H9 (cell line): ENCODE data around the gene GTF2H3. TPM values are rescaled to one million over a fixed set of nuclear protein-coding genes. Genes with fewer than 3 reads are reported as not detected.

Experiments
- DNase-seq: peaks from one replicate; pipeline ENCODE4 v3.0.0-alpha.2; 2017
- H2AFZ ChIP-seq: one replicate; pipeline ENCODE4 v1.6.1; 2013; ENCODE audit warnings: mild to moderate bottlenecking, low read length, control low read depth, moderate library complexity
- H2AK5ac ChIP-seq: 2 replicates; pipeline ENCODE4 v1.6.1; 2013; ENCODE audit warnings: low read length, control low read depth, mixed read lengths; ENCODE audit not compliant: insufficient read length
- H2BK120ac ChIP-seq: one replicate; pipeline ENCODE4 v1.6.1; 2013; ENCODE audit warnings: low read depth, mild to moderate bottlenecking, low read length, control low read depth, inconsistent platforms; ENCODE audit not compliant: poor library complexity, severe bottlenecking
- H2BK12ac ChIP-seq: 2 replicates; pipeline ENCODE4 v1.6.1; 2013; ENCODE audit warnings: low read length, control low read depth, mixed read lengths, low read depth; ENCODE audit not compliant: insufficient read length
- H2BK15ac ChIP-seq: 2 replicates; pipeline ENCODE4 v1.6.1; 2013; ENCODE audit warnings: low read depth, low read length, control low read depth
- H2BK20ac ChIP-seq: one replicate; pipeline ENCODE4 v1.6.1; 2013; ENCODE audit warnings: low read depth, mild to moderate bottlenecking, low read length, control low read depth, inconsistent platforms; ENCODE audit not compliant: poor library complexity, severe bottlenecking
- H2BK5ac ChIP-seq: 2 replicates; pipeline ENCODE4 v1.6.1; 2013; ENCODE audit warnings: low read length, control low read depth, mixed read lengths; ENCODE audit not compliant: insufficient read length
- H3K14ac ChIP-seq: 2 replicates; pipeline ENCODE4 v1.6.1; 2013; ENCODE audit warnings: low read length, control low read depth; ENCODE audit not compliant: insufficient read depth
- H3K18ac ChIP-seq: 2 replicates; pipeline ENCODE4 v1.6.1; 2013; ENCODE audit warnings: low read depth, mild to moderate bottlenecking, mixed read lengths, low read length, control low read depth; ENCODE audit not compliant: insufficient read length
- H3K23ac ChIP-seq: 2 replicates; pipeline ENCODE4 v1.6.1; 2013; ENCODE audit warnings: low read length, control low read depth, mixed read lengths, low read depth; ENCODE audit not compliant: insufficient read length
- H3K23me2 ChIP-seq: 2 replicates; pipeline ENCODE4 v1.6.1; 2013; ENCODE audit warnings: low read depth, mild to moderate bottlenecking, mixed read lengths, low read length, control low read depth; ENCODE audit not compliant: insufficient read length, poor library complexity, severe bottlenecking
- H3K27ac ChIP-seq: 2 replicates; pipeline ENCODE4 v1.5.1; 2013; ENCODE audit warnings: low read length, control low read depth, mixed read lengths, low read depth; ENCODE audit not compliant: insufficient read length
- H3K27me3 ChIP-seq: 2 replicates; pipeline ENCODE4 v1.6.1; 2013; ENCODE audit warnings: low read length, control low read depth, inconsistent platforms; ENCODE audit not compliant: insufficient read depth
- H3K4ac ChIP-seq: 2 replicates; pipeline ENCODE4 v1.6.1; 2013; ENCODE audit warnings: low read depth, mild to moderate bottlenecking, control low read depth, inconsistent platforms, low read length, moderate library complexity
- H3K4me1 ChIP-seq: 2 replicates; pipeline ENCODE4 v1.6.1; 2013; ENCODE audit warnings: low read length, control low read depth, inconsistent platforms; ENCODE audit not compliant: insufficient read depth
- H3K4me2 ChIP-seq: 2 replicates; pipeline ENCODE4 v1.6.1; 2013; ENCODE audit warnings: low read length, control low read depth, mixed read lengths; ENCODE audit not compliant: insufficient read length, insufficient read depth
- H3K56ac ChIP-seq: 2 replicates; pipeline ENCODE4 v1.6.1; 2013; ENCODE audit warnings: low read depth, mild to moderate bottlenecking, mixed read lengths, low read length, control low read depth; ENCODE audit not compliant: insufficient read length
- H3K79me1 ChIP-seq: 2 replicates; pipeline ENCODE4 v1.6.1; 2013; ENCODE audit warnings: low read depth, mild to moderate bottlenecking, moderate library complexity, low read length, control low read depth, inconsistent platforms; ENCODE audit not compliant: insufficient read depth, poor library complexity, severe bottlenecking
- H3K79me2 ChIP-seq: 2 replicates; pipeline ENCODE4 v1.6.1; 2013; ENCODE audit warnings: low read length, control low read depth, inconsistent platforms; ENCODE audit not compliant: insufficient read depth
- H3K9ac ChIP-seq: 2 replicates; pipeline ENCODE4 v1.6.1; 2013; ENCODE audit warnings: low read length, control low read depth, mixed read lengths; ENCODE audit not compliant: insufficient read length; ENCODE audit errors: extremely low read depth
- H3K9me3 ChIP-seq: one replicate; pipeline ENCODE4 v1.6.1; 2013; ENCODE audit warnings: low read depth, low read length, inconsistent platforms; ENCODE audit not compliant: control insufficient read depth
- H3T11ph ChIP-seq: one replicate; pipeline ENCODE4 v1.6.1; 2013; ENCODE audit warnings: mild to moderate bottlenecking, low read length, control low read depth, inconsistent platforms
- H4K20me1 ChIP-seq: one replicate; pipeline ENCODE4 v1.6.1; 2013; ENCODE audit not compliant: control insufficient read depth, insufficient read length, insufficient read depth
- H4K5ac ChIP-seq: 2 replicates; pipeline ENCODE4 v1.6.1; 2013; ENCODE audit warnings: low read depth, mild to moderate bottlenecking, mixed read lengths, low read length, control low read depth; ENCODE audit not compliant: insufficient read length
- H4K8ac ChIP-seq: replicated peaks from 2 replicates; pipeline ENCODE4 v1.6.1; 2013; ENCODE audit warnings: low read length, control low read depth, mixed read lengths, low read depth; ENCODE audit not compliant: insufficient read length
- H4K91ac ChIP-seq: 2 replicates; pipeline ENCODE4 v1.6.1; 2013; ENCODE audit warnings: low read depth, mild to moderate bottlenecking, moderate library complexity, mixed read lengths, low read length, control low read depth; ENCODE audit not compliant: insufficient read length
- H3K27ac Mint-ChIP-seq, 3 experiments: 2 replicates in 2 of 3; 3 replicates in 1 of 3; pipeline ENCODE4 v1.8.0; 2020 to 2021; ENCODE audit warnings: mixed read lengths in 3 of 3, mild to moderate bottlenecking in 1 of 3, moderate library complexity in 1 of 3
- H3K27me3 Mint-ChIP-seq: 2 replicates; pipeline ENCODE4 v1.8.0; 2021; ENCODE audit warnings: low read depth, mild to moderate bottlenecking, moderate library complexity, mixed read lengths
- H3K36me3 Mint-ChIP-seq, 3 experiments: 2 replicates in 2 of 3; 3 replicates in 1 of 3; pipeline ENCODE4 v1.8.0; 2020 to 2021; ENCODE audit warnings: low read depth in 3 of 3, mixed read lengths in 3 of 3; ENCODE audit not compliant: insufficient read depth in 1 of 3
- H3K4me1 Mint-ChIP-seq, 2 experiments: 2 replicates each; pipeline ENCODE4 v1.8.0; 2020; ENCODE audit warnings: mixed read lengths in 2 of 2
- H3K4me3 Mint-ChIP-seq, 2 experiments: 2 replicates in 1 of 2; 3 replicates in 1 of 2; pipeline ENCODE4 v1.8.0; 2020 to 2021; ENCODE audit warnings: mild to moderate bottlenecking in 2 of 2, mixed read lengths in 2 of 2, moderate library complexity in 1 of 2
- H3K9me3 Mint-ChIP-seq, 2 experiments: 2 replicates in 1 of 2; 3 replicates in 1 of 2; pipeline ENCODE4 v1.8.0; 2020; ENCODE audit warnings: mild to moderate bottlenecking in 2 of 2, mixed read lengths in 2 of 2, moderate library complexity in 1 of 2
- CTCF ChIP-seq: fragments of 200-600 bp; sonication (generic); conservative IDR thresholded peaks from 3 replicates; pipeline ENCODE4 v1.8.0; 2021; ENCODE audit warnings: antibody characterized with exemption, mild to moderate bottlenecking
- WGBS: extraction: QIAGEN DNeasy Blood & Tissue Kit; methylation state at CpG from one replicate; pipeline ENCODE4 v1.1.7; 2013; ENCODE audit warnings: missing lambda C conversion rate, low lambda C conversion rate, mixed read lengths; ENCODE audit not compliant: insufficient read length; ENCODE audit errors: extremely low coverage; 5-methylcytosine and 5-hydroxymethylcytosine counted together
- total RNA-seq: library from RNA; stranded (reverse); gene quantifications from 2 replicates; pipeline ENCODE4 v1.2.1, GENCODE V29; 2021

The GTF2H3 gene
- total RNA-seq, 1 experiment from 2014 or later: 39.2 TPM

GRCh38 chr12:123696646-123697045 lies 63.0 kb downstream of the GTF2H3 start:
- DNase-seq: no peak
- H3K9me3 Mint-ChIP-seq: no peaks in the 10 kb centered on the region
- peaks cover 0 to 12% (median 3%) of the 10 kb centered on the region in 3 experiments; a peak in 4 of 7 replicates for H3K36me3 Mint-ChIP-seq
- H3K27me3 ChIP-seq: no peaks in the 10 kb centered on the region
- H3K9ac ChIP-seq: no peak overlapping the region
- H2BK5ac ChIP-seq: no peak overlapping the region
- no peak overlapping the region for H2BK120ac ChIP-seq
- no peak overlapping the region for H3K4ac ChIP-seq
- H3K4me3 Mint-ChIP-seq: no peak overlapping the region
- H4K8ac ChIP-seq: no peak overlapping the region
- no peak overlapping the region for H3K4me2 ChIP-seq
- H2BK20ac ChIP-seq: no peak overlapping the region
- no peak overlapping the region for H3T11ph ChIP-seq
- no peak overlapping the region for H3K56ac ChIP-seq
- H3K27ac ChIP-seq: no peak overlapping the region
- no peak overlapping the region for H2AFZ ChIP-seq
- H2BK12ac ChIP-seq: no peak overlapping the region
- H3K79me2 ChIP-seq: no peaks in the 10 kb centered on the region
- H3K18ac ChIP-seq: no peak overlapping the region
- TF ChIP-seq CTCF: no peak
- no CpG with 5 or more reads among the region's 4 CpGs for WGBS
- no peaks in the 10 kb centered on the region for H3K23me2 ChIP-seq
- H3K4me1 ChIP-seq: no peaks in the 10 kb centered on the region
- no peak overlapping the region for H4K5ac ChIP-seq
- H3K27me3 Mint-ChIP-seq: no peaks in the 10 kb centered on the region
- no peak overlapping the region for H3K27ac Mint-ChIP-seq
- no peaks in the 10 kb centered on the region for H4K20me1 ChIP-seq
- H3K14ac ChIP-seq: no peak overlapping the region
- H3K9me3 ChIP-seq: no peaks in the 10 kb centered on the region
- H3K23ac ChIP-seq: no peak overlapping the region
- no peak overlapping the region for H2AK5ac ChIP-seq
- H3K4me1 Mint-ChIP-seq: no peaks in the 10 kb centered on the region
- no peak overlapping the region for H4K91ac ChIP-seq
- H3K79me1 ChIP-seq: no peaks in the 10 kb centered on the region
- no peak overlapping the region for H2BK15ac ChIP-seq
